C4-2B (cell line): ENCODE measurements around the gene ASB6.
"Not testable (repeated sequence)": the region's sequence is repeated elsewhere in the genome, so short reads cannot be mapped to it uniquely, and the experiment has no call there.

ENCODE experiments used
- H3K27ac ChIP-seq: fragments of 450-650 bp; 2 replicates; pipeline ENCODE4 v1.5.1; 2017
- CTCF ChIP-seq: fragments of 450-650 bp; conservative IDR thresholded peaks from 2 replicates; pipeline ENCODE4 v1.5.1; 2017; ENCODE audit warnings: mild to moderate bottlenecking
- ZFX ChIP-seq: fragments of 450-650 bp; IDR thresholded peaks from 2 replicates; pipeline ENCODE4 v1.6.1; 2017

Gene ASB6

GRCh38 chr9:129596541-129597331 is 45.2 kb downstream of the ASB6 start:
- no peak overlapping the region for H3K27ac ChIP-seq
- no peak for TF ChIP-seq ZFX
- no peak for TF ChIP-seq CTCF

- no peak for TF ChIP-seq CTCF
- TF ChIP-seq ZFX, result no peak
- no peak overlapping the region for H3K27ac ChIP-seq
These were observed 45.9 kb downstream of the ASB6 start for GRCh38 chr9:129595903-129596540.

- TF ChIP-seq CTCF (no peak), ZFX (no peak)
- H3K27ac ChIP-seq, result no peak overlapping the region
These were observed 46.6 kb downstream of the ASB6 start for GRCh38 chr9:129595311-129595741.

GRCh38 chr9:129594632-129595031 is 47.3 kb downstream of the ASB6 start:
- TF ChIP-seq CTCF (no peak), ZFX (no peak)
- no peak overlapping the region for H3K27ac ChIP-seq

- H3K27ac ChIP-seq, result not testable (repeated sequence)
These were observed 49.2 kb downstream of the ASB6 start for GRCh38 chr9:129592790-129593189.

GRCh38 chr9:129591916-129592315 is 50.0 kb downstream of the ASB6 start:
- TF ChIP-seq CTCF (no peak), ZFX (no peak)
- no peak overlapping the region for H3K27ac ChIP-seq

GRCh38 chr9:129590466-129590865 is 51.5 kb downstream of the ASB6 start:
- H3K27ac ChIP-seq, result no peak overlapping the region
- TF ChIP-seq ZFX (no peak), CTCF (no peak)
